Eye (tissue), 1 donor: Measurements from ENCODE around the gene MYO16.
A peak's percentile ranks its signal among the peaks of the same experiment; 100 is the strongest.
"Not testable (repeated sequence)": the region's sequence is repeated elsewhere in the genome, so short reads cannot be mapped to it uniquely, and the experiment has no call there.

Source experiments
- DNase-seq: peaks from one replicate; pipeline ENCODE4 v3.0.0-alpha.2; 2015

The MYO16 gene

DNA sequence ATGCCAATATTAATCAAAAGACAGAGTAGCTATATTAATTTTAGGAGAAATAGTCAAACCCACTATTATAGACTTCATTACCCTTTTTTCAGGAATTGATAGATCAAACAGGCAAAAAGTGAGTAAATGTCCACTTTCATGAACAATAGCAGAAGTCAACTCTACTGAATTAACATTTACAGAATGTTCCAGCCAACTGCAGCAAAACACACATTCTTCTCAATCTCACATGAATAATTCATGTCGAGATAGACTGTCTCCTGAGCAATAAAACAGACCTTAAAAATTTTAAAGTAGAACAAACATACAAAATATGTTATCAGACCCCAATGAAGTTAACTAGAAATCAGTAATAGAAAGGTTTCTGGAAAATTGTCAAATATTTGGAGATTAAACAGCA is 118.4 kb downstream of the MYO16 start:
- no peak for DNase-seq

DNA sequence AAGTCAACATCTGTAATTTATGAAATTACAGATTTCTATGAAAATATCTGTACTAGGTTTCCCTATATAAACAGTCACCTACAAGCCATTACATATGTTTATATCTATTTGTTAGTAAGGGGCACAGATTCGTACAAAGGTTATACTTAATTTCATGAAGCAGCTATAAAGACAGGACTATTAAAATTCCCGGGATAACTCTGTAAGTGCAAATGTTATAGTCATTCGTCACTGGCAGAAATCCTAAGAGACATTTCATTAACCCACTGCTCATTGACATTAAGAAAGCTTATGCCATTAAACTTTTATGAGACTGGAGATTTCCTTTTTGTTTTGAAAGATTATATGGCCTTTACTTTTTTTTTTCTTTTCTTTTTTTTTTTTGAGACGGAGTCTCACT is 122.9 kb downstream of the MYO16 start:
- DNase-seq = no peak

DNA sequence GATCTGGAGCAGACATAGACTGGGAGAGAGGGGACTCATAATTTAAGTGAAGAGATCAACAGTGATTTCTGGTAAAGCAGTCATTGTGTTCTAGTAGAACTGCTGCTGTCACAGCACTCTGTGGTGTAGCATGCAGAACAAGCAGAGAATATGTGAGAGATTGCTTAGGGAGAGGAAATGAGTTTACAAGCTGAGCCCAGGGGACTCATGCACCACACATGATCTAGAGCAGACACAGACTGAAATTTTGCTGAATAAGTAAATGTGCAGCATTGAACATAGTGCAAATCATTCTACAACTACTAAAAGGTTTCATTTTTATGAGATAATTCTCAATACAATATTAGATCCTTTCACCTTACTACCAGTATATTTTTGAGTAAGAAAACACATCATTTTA is 125.7 kb downstream of the MYO16 start:
- no peak for DNase-seq

DNA sequence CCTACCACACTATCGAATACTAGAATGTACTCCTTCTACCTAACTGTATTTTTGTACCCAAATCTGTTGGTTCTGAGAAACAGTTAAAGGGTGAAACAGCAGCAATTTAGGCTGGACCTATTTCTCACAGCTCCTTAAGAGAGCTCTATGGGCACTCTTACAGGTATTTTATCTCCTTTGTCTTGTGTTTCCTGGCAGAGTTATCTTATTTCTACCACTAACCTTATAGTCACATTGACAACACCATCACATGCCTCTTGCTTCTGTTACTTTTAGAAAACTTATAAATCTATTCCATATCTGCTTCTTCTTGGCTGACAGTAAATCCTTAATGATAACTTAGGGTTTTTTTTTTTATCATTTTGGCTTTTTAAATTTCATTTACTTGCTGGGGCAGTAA is 130.7 kb downstream of the MYO16 start:
- no peak for DNase-seq

DNA sequence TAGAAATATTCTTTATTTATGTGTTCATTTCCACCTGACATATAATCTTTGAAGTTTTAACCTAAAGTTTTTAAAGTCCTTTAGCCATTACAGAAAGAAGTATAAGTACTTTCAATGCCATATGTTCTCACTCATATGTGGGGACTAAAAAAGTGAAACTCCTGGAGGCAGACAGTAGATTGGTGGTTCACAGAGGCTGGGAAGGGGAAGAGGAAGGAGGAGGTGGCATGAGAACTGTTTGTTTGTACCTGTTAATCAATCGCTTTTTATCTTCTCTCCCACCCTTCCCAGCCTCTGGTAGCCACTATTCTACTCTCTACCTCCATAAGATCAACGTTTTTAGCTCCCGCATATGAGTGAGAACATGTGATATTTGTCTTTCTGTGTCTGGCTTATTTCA is 131.1 kb downstream of the MYO16 start:
- no peak for DNase-seq

DNA sequence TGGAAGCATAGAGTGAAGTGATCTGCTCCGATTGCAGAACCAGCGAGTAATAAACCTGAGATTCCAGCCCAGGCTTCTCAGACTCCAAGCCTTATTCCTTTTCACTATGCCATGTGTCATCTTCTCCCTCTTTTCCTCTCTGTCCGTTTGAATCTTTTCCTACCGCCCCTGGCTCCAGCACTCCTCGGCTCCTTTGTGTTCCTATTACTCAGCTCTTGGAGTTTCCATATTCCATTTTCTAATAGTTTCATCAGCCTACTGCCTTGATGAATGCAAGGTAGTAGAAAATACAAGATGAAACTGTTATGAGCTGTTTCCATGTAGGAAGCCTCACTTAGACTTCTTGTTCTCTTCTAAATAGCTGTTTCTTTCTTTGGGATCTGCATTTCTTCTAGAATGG is 138.6 kb downstream of the MYO16 start:
- DNase-seq = no peak

DNA sequence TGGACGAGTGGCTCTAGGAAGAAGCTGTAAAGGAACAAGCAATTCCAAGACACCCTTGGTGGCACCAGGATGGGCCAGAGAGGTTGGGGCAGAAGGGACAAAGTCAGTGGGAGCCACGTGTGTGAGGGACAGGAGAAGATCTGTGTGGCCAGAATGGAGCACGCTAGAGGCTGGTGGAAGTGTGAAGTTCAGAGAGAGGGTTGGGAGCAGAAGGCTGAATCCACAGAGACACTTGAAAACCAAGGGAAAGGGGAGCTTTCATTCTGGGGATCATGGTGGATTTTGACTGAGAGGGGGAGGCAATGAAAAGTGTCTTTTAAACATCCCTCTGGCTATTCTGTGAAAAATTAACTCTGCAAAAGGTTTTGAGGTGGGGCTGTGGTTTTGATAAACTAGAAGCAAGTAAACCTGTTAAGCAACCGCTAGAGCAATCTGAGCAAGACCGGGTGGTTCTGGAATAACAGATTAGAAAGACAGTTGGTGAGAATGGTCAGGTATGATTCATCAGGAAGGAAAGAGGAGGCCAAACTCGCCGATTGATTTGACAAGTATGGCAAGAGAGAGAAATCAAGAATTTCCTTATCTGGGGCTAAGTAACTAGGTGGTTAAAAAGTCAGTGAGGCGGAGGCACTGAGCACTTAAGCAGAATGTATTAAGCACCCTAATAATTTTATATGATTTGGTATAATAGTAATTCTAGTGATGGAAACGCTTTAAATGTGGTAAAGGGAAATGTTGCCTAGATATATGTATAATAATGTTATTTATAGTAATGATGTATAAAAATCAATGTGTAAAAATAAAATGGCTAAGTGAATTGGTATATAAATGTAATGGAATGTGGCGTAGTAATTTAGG is 140.0 kb downstream of the MYO16 start:
- no peak for DNase-seq

DNA sequence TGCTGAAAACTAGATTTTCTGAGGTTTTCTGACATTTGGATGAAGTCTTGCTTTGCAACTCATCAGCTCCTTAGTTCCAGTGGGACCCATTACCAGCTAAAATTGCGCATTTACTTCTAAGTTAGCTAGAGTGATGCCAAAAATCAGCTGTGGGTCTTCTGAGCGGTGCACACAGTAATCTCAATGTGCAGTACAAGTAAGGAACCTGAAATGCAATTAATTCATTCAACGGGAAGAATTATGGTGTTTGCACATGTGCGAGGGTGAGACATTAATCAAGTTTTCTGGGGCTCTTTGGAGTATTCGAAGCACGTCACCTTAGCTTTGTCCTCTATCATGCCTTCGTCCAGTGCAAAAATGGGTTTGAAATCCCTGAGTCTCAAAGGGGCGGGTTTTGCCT is 146.2 kb downstream of the MYO16 start:
- no peak for DNase-seq

DNA sequence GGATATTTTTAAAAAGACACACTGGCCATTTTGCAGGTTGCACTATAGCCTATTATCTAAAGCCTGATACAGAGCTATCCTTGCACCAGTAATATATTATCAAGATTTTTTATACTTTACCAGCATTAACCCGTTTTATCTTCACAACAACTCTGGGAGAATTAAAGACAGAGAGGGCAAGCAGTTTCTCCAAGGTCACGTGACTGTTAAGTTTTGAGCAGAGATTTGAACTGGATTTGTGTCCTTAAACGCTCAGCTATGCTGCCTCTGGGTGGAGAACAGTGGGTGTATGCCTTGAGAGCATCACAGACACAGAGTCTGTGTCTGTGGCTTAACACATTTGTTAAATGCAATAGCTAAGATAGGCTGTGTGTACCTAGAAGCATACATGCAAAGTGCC is 147.2 kb downstream of the MYO16 start:
- DNase-seq = no peak

DNA sequence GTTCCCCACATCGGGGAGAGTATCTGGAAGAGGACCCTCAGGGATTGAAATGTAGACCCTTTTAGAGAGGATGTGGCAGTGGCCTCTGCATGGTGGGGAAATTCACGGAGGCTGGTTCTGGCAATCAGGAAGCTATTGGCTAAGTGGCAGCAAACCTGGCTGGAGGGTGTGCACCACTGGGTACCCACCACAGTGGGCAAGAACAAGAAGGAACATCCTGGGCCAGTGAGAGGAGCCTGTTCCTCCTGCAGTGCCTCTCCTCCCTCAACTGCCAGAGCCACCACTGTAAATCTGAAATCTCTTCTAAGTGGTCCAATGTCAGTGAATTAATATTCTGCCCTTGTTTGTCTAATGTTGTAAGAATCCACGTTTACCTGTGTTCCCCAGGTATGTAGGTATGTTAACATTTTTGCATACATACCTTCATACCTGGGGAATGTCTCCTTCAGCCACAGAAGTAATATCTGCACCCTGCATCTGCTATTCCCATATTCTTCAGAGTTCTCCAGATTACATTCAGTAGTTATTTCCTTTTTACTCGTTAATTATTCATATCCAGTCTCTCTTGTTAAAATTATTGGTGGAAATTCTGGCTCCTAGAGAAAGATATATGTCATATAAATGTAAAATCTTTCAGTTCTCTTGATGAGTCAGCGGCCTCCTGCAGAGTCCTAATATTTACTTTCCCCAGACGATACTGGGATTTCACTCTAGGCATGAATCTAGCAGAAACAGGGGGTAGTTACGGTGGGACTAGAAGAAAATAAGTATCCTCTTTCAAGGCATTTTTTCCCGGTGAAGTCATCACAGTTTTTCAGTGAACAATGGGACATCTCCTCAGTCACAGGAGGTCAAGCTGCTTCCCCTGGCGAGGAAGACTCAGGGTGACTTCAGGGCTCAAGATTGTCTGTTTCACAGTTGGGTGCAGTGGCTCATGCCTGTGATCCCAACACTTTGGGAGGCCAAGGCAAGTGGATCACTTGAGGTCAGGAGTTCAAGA is 148.3 kb downstream of the MYO16 start:
- peak; percentile 18 for DNase-seq

DNA sequence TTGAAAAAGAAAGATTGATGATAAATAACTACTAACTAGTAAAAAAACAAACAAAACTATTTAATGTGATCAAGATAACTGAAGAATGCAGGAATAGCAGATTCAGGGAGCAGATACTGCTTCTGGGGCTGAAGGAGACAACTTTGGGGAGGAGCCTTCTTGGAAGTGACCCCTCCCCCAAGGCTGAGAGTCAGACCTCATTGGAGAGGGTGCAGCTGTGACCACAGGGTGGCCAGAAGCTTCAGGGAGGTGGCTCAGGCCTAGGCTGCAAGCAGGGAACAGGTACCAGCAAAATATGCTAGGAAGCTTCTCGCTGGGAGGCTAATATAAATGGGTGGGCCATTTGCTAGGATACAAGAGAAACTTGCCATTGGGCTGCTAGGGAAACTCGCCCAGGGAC is 149.9 kb downstream of the MYO16 start:
- no peak for DNase-seq

DNA sequence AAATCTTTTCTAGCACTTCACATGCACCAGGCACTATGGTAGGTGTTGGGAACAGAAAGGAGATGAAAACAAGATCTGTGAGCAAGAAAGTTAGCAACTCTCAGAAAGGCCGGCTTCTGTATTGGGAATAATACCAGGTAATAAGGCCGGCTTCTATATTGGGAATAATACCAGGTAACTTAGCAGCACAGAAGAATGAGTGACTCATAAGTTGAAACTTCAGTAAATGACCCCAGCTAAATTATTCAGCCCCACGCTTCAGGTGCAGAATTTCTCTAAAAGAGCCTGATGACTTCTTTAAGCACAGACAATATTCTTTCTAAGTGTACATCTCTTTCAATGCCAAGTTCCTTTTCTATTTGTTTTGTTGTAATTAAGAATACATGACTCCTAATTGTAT is 151.3 kb downstream of the MYO16 start:
- no peak for DNase-seq

DNA sequence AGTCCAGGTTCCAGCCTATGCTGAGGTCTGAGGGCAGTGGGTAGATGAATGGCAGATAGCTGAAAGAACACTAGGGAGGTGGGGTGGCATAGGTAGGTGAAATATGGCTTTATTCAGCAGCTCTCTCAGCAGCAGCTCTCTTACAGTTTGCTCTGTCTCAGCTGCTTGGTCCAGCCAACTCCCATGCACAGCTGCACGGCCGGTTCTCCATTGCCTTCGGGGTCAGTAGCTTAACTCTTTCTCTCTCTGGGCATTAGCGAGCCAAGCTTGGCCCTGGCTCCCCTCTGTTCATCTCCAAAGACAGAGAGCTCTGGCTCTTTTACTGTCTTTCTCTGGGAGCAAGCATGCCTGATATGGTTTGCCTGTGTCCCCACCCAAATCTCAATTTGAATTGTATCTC is 151.9 kb downstream of the MYO16 start:
- peak; percentile 19 for DNase-seq

DNA sequence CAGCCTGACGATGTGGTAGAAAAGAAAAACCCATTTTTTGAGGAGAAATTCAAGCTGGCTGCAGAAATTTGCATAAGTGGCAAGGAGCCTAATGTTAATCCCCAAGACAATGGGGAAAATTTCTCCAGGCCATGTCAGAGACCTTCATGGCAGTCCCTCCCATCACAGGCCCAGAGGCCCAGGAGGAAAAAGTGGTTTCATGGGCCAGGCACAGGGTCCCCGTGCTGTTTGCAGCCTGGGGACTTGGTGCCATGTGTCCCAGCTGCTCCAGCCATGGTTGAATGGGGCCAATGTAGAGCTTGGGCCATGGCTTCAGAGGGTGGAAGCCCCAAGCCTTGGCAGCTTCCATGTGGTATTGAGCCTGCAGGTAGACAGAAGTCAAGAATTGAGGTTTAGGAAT is 153.1 kb downstream of the MYO16 start:
- not testable (repeated sequence) for DNase-seq

DNA sequence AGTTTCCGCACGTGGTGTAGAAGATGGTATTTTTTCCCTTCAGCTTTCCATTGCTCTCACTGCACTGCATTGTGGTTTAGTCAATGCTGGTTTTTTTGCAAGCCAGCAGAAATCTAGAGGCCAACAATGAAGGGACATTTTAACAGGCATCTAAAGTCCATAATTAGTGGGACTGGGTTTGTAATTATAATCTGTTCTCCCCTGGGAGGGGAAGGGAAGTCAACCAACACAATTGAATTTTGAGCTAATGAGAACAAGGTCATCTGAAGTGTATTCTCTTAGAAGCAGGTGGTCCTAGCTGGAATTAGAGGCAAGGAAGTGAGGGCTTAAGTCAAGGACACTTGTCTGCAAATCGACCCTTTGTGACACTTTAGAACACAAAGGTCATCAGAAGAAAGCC is 156.4 kb downstream of the MYO16 start:
- peak; percentile 74 for DNase-seq

DNA sequence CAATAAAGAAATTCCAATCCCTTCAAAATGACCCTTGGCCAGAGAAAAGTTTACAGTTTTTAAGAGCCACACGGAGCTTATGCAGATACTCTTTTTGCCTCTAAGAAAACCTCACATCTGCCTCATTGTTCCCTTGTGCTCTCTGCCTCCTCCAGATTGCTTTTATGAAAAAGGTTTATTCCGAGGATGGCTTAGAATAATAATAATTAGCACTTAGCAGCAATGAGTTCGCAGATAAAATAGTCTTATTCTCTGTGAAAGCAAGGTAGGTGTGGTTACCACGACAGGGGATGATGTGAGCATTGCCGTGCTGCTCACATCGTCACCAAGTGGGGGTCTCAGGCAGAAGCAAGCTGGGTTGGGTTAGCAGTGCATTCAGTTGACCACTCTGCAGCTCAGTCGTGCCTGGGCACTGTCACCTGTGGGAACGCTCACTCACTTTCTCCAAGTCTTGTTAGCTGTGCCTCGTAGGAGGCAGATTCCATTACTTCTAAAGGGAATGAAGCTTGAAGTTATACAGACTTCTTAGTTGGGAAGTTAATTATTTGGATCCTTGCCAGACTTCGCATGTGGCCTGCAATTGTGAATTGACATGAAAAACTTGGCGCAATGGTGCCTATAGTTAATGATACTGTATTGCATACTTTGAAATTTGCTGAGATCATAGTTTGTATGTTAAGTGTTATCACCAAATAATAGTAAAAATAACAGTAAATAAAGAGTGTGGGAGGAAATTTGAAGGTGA is 157.2 kb downstream of the MYO16 start:
- DNase-seq = peak; percentile 47

DNA sequence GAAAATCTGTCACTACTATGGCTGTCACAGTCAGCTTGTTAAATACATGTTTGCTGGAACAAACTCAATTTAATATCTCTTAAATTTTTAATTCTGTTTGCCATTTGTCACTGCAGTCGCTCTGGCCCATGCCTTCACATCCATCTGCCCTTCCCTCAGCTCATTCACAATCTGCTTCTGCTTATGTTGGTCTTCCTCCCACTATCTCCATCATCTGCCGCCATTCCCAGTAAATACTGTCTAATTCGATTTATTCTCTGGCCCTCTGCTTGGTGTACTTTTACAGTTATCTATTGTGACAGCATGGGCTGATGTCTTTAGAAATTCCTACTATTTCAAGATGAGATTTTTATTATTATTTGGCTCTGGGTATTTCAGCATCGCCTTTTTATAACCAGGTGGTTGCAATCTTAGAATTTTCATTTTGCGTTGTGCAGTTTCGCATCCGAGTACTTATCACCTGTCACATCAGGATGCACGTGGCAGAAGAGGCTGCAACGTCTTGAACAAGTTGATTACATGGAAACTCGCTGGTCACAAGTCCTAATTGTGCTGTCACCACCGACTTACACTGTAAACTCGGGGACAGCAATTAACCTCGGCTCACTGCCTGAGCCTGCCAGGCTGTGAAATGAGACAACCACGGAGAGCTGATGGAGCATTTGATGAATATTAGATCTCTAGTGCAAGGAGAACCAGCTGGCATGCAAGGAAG is 158.4 kb downstream of the MYO16 start:
- peak; percentile 86 for DNase-seq

DNA sequence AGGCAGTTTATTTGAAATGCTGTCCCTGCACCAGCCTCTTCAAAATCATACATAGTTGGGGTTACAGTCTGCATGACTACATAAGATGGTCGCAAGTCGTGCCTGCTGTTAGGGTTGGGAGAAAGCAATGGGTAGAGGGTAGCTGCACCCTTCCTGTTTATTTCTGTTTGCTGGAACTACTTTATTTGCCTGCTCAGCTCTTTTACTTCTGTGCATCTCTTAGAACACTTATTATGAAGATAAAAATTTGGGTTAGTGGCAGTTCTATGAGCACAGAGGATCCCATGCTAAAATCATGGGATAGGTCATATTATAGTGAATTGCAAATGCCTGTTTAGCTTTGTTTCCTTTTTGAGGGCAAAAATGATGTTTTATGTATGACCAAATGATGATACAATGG is 160.1 kb downstream of the MYO16 start:
- no peak for DNase-seq

DNA sequence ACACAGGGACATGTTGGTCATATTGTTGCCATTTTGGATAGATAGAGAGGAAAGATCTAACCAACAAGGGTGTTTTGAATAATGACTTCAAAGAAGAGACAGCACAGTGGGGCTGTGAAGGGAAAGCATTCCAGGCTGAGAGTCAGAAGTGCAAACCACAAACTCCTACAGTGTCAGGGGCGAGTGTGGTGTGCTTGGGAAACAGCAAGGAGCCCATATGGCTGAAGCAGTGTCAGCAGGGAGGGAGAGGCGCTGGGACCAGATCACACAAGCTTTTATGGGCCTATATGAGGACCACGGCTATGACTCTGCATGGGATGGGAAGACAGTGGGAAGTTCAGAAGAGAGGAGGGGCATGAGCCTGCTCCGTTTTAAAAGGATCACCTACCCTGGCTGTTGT is 166.4 kb downstream of the MYO16 start:
- DNase-seq = no peak

DNA sequence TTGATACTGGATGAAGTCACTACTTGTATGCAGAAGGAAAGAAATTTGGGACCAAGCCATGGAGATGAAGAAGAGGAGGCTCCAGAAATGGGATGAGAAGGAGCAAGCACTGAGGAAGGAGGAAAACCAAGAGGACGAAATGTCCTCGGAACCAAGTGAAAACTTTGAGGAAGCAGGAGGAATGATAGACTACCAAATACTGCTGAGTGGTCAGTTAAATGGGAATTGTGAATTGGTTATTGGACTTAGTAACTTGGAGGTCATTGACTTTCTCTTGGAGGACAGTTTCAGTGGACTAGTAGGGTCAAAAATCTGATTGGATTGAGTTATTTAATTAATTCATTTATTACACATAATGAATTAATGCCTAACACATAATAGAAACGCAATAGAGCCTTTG is 167.9 kb downstream of the MYO16 start:
- no peak for DNase-seq

DNA sequence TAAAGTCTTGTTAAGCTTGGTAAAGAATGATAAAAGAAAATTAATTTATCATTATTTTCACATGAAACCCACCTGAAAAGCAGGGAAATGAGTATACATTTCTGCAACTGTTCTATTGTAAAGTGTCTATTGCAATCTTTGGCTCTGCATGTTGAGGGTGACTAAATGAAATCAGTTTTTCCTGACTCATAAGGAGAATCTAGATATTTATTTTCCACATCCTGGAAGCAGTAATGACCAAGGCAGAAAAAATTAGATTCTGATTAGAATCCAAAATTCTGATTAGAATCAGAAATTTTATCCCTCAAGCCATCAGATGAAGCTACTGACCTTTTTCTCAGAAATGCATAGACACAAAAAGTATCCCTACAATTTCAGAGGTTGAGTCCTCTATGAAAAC is 178.4 kb downstream of the MYO16 start:
- no peak for DNase-seq

DNA sequence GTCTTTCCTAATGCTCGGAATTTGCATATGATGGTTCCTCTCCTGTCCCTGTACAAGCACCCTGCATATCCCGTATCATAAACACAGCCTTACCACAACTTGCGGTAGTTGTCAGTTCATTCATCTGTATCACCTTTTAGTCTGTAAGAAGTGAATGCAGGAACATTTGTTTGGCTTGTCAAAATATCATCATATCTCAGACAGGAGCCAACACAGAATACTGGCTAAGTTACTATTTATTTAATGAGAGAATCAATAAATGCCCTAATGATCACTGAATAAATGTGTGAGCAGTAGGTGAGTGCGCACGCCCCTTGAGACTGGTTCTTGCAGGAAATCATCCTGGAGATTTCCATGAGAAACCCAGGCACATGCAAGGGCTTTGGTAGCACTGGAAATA is 182.8 kb downstream of the MYO16 start:
- no peak for DNase-seq

DNA sequence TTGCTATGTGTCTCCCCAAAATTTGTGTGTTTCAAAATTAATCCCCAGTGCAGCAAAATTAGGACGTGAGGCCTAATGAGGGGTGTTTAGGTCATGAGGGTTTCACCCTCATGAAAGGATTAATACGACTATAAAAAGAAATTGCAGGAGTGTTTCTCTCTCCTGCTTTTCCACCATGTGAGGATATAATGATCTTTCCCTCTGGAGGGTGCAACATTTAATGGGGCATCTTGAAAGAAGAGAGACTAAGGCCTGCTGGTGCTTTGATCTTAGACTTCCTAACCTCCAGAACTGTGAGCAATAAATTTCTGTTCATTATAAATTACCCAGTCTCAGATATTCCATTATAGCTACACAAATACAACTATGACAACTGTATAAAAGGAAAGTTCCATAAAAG is 183.2 kb downstream of the MYO16 start:
- no peak for DNase-seq
